GM12892 (cell line): ENCODE measurements around the gene MTPN.

Experiments used
- DNase-seq: peaks from one replicate; pipeline ENCODE4 v3.0.0; 2011; ENCODE audit not compliant: insufficient read length
- FAIRE-seq: peaks from 2 replicates; lab custom pipeline; 2011; peaks lifted over from hg19 to GRCh38; lab: Jason Lieb, UNC
- POLR2A ChIP-seq: IDR thresholded peaks from 2 replicates; pipeline ENCODE4 v1.6.1; 2011; ENCODE audit warnings: low read depth, low read length, control low read depth
- POLR2AphosphoS5 ChIP-seq: IDR thresholded peaks from 2 replicates; pipeline ENCODE4 v1.6.1; 2011; ENCODE audit warnings: low read depth, low read length, control low read depth
- TAF1 ChIP-seq: IDR thresholded peaks from 2 replicates; pipeline ENCODE4 v1.6.1; 2011; ENCODE audit warnings: low read depth, mild to moderate bottlenecking, control low read depth, low read length, borderline replicate concordance

Gene MTPN

DNA sequence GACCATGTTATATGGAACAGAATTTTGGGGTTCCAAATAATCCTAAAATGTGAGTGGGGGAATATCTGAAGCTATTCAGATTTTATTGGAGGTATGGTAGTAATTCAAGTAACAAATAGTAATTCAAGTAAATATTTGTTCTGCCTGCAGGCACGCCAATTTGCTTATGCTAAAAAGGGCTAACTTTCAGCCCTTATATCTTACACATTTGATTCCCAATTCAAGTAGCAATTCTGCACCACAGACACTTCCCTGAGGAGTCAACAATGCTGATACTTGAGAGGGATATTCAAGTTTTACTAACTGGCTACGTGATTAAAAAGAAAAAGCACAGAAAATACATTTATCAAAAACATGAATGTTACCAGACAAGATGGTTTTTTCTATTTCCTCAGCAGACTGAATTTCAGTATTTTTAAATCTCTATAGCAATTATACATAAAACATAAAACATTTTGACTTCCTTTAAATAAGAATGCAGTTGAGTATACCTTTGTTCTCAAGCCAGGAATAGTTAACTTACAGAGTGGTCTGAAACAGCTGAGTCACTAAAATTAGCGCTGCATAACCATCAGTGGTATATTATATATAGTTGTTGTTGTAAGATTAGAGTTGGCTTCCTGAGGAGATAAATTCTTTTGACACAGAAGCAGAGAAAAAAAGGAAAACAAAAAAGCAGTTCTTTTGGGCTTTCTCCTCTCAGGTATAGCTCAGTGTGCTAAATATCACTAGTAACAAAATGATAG, 33.9 kb downstream of the MTPN start:
- FAIRE-seq (no peak), DNase-seq (no peak)
- TF ChIP-seq TAF1 (no peak), POLR2AphosphoS5 (no peak), POLR2A (no peak)

DNA sequence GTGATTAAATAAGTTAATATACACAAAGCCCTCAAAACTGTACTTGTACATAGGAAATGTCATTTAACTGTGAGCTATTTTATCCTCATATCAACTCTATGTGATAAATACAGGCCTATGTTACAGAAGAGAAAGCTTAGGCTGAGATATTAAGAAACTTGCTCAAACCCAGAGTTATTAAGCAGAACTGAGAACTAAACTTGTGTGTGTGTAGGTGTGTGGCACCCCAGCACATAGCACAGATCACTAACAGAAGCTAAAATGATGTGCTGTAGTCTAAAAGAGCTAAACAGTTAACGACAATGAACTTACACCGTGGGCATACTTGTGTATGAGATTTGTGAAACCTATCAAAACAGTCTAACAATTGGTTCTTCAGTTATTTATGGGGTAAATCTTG, 34.5 kb downstream of the MTPN start:
- DNase-seq (no peak), FAIRE-seq (peak; percentile 78)
- no peak for TF ChIP-seq TAF1
- no peak for TF ChIP-seq POLR2A
- no peak for TF ChIP-seq POLR2AphosphoS5

DNA sequence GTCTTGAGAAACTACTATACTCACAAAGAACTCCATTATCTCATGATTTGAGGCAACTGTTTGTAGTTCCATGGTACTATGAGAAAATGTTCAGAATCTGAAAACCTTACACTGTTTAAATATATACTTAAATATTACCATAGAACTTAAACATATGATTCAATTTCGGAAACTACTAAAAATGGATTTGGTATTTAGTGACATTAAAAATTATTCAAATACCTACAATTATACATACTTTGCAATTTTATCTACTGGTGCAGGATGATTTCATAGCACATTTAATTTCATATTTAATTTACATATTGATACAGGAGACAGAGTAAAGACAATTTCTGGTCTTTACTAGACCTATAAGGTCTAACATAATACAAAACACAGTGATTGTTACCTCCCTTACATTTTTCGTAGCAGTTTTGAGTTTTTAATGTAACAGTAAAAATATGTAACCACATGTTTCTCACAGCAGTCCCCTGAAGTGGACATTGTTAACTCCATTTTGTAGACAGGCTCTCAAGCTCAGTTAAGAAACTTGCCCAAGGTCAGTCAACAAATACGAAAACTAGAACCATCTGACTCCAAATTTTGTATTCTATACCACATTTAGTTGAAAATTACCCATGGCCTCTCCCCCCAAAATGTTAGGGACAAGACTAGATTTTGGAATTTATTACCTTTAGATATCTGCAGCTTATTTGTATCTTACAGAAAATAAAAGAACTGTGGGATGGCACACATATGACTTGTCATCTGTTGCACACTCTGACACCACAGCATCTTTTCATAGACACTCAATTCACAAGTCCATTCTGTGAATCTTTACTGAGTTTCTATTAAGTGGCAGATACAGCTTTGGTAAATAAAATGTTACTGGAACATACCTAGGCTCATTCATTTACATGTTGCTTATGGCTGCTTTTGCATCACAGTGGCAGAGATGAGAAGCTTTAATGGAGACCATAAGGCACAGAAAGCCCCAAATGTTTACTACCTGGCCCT, 36.8 kb downstream of the MTPN start:
- TF ChIP-seq TAF1 (no peak), POLR2A (no peak)
- DNase-seq, result no peak
- no peak for FAIRE-seq

DNA sequence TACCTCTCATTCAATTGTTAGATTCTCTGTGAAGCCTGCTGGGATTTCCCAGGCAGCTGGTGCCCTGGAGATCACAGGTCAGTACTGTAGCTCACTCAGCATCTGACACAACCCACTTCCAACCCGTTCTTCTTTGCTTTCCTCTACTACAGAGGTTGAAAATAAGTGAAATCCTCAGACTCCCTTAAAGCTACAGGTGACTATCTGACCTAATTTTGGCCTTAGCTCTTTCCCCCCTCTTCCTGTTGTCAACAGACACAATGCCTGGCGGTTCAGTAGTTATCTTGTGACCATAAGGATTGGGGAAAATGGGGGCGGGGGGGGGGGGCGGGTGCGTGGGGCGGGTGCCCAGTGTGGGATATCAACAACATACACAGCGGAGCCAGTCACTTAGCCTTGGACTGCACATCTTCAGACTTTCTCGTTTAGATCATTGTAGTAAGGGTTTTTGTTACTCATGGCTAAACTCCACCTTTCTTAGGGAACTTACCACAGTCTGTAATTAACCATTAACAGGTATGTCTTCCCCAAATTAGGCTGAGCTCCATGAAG, 37.8 kb downstream of the MTPN start:
- TF ChIP-seq POLR2A (no peak), POLR2AphosphoS5 (no peak), TAF1 (no peak)
- FAIRE-seq (no peak), DNase-seq (no peak)

DNA sequence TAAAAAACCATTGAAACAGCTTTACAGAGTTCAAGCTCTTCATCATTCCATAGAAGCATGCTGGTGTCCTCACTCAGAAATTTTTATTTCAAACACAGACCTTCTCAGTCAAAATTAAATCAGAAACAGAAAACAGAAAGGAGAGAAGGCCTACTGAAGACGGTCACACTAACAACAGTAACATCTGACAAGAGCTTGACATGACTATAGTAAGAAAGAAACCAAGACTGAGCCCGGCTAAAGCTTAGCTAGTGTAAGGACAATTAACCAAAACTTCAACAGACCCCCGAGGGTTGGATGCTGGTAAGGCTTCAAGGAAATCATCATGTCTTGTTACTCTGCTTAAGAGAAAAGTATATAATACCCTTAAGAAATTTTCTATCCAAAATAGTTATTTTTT, 38.6 kb downstream of the MTPN start:
- FAIRE-seq, result no peak

DNA sequence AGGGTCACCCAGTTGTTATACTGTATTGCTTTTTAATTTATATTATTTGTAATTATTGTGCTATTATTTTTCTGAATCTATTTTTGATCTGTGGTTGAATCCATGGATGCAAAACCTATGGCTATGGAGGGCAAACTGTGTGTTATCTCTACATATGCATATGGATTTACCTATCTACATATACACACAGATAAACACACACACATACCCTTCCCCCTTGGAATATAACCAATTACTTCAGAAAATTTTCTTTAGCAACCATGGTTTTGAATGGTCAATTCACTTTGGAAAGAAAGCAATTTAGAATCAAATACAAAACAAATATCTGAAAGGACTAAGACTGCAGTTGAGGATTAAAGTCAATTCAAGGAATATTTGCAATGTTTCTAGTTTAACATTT, 39.1 kb downstream of the MTPN start:
- FAIRE-seq (no peak), DNase-seq (no peak)
- no peak for TF ChIP-seq POLR2A
- TF ChIP-seq TAF1, result no peak
- no peak for TF ChIP-seq POLR2AphosphoS5

More for the DNA sequence above, 38.6 kb downstream of the MTPN start:
- no peak for TF ChIP-seq POLR2AphosphoS5
- TF ChIP-seq POLR2A, result no peak
- no peak for TF ChIP-seq TAF1
- no peak for DNase-seq

DNA sequence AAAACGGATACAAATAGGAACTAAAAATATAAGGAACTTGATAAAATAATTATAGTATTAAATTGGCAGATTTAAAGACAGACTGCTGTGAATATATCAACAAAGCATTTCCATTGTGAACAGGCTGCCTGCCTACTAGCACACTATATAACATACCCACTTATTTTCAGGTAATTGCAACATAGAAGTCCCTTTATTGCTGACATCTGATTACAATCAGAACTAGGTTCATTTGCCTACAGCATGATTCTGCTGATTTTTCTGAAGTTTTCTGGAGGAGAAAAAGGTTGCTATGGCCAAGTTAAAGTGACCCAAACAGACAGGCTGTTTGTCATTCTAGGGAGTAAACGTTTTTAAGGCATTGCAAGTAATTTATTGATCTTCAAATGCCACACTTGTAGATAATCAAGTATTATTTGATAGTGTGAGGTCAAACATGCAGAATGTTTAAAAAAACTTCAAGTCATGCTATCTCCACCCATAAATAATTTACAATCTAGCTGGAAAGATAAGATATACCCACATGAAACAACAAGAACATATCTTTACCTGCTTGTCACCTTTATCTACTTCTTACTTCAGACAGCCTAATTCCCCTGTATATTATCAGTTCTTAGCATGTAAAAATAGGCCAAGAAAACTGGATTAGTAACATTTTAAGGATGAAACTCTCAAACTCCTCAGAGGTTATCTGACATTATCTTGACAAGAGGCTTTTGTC, 40.5 kb downstream of the MTPN start:
- FAIRE-seq (no peak), DNase-seq (no peak)
- no peak for TF ChIP-seq POLR2AphosphoS5
- TF ChIP-seq TAF1, result no peak
- TF ChIP-seq POLR2A, result no peak

DNA sequence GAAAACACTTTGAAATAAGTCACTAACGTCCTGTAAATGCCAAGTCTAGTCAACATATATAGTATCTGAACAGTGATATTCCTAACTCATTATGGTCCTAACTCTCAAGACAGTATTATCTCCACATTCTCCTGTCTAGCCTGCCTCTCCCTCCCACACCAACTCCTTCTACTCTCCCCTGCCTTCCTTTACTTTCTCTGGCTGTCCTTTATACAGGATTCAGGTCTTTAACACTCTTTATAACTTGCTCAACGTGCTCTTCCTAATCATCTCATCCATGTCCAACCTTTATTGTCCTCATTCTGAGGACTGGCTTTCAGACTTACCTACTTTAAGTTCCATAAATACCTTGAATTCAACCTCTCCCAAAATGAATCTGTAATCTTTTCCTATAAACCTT, 42.5 kb downstream of the MTPN start:
- DNase-seq (no peak), FAIRE-seq (no peak)
- TF ChIP-seq POLR2A (no peak), TAF1 (no peak), POLR2AphosphoS5 (no peak)

DNA sequence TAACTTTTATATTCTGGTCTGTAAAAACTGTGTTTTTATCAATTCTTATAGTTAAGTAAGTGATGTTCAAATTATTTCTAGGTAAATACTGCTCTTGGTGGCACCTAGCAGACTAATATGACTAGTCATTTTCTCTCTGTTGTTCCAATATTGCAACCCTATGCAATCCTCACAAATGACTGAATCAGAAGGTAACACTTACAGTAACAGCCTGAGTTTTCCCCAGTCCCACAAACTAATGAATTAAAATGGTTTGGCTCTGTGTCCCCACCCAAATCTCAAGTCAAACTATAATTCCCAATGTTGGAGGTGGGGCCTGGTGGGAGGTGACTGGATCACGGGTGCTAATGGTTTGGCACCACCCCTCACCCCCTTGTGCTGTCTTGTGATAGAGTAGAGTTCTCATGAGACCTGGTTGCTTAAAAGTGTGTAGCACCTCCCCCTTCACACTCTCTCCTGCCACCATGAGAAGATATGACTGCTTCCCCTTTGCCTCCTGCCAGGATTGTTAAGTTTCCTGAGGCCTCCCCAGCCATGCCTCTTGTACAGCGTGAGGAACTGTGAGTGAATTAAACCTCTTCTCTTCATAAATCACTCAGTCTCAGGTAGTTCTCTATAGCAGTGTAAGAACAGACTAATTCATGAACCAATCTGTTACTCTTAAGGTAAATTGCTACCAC, 43.5 kb downstream of the MTPN start:
- DNase-seq, result no peak
- TF ChIP-seq POLR2A, result no peak
- no peak for TF ChIP-seq POLR2AphosphoS5
- no peak for TF ChIP-seq TAF1
- FAIRE-seq, result no peak

DNA sequence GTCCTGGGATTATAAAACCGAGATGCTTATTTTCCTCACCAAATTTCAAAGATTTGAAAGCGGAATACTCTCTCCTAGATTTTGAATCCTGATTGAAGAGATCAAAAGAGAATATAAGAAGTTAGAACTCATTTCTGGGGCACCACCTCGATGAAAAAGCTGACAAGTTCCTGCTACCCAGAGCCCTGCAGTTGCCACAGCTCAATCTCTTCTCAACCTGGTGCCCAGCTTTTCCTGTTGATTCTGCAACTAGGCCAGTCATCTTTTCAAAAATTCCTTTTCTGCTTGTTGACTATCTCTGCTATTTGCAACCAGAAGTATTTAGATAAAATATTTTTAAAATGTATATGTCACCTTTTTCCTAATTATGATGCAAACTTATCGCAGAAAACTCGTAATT, 45.0 kb downstream of the MTPN start:
- no peak for DNase-seq
- TF ChIP-seq POLR2AphosphoS5, result no peak
- no peak for TF ChIP-seq TAF1
- no peak for TF ChIP-seq POLR2A
- no peak for FAIRE-seq
